ENCODE measurements around the gene SOX5. TPM values are rescaled to one million over a fixed set of nuclear protein-coding genes. Genes with fewer than 3 reads are reported as not detected.

SOX5 gene
- total and polyA plus RNA-seq, 2 experiments from 2014 or later, result 14.8 to 26.4 TPM

DNA sequence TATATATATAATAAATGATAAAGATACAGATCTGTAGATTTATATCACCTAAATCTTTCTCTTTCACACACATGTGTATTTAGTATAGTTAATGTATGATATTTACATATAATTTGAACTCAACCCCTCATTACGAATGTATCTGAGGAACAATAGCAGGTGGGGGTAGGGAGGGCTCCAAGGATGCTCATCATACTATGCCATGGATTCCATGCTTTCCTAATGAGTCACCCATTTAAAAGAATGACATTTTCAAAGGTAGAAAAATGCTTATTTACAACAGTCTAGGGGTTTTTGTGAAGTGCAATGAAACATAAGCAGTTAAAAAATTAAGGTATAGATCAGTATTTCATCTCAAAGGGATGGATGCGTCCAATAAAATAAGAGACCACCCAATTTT is 181.6 kb downstream of the SOX5 start:
- no peak for TF ChIP-seq EZH2 (IDR thresholded peaks at IDR 0.05; ENCODE audit: borderline replicate concordance)
- no peak for TF ChIP-seq EZH2phosphoT487 (IDR thresholded peaks at IDR 0.05; ENCODE audit: low read depth, severe bottlenecking, unreplicated experiment)
- TF ChIP-seq, protein P1, sequence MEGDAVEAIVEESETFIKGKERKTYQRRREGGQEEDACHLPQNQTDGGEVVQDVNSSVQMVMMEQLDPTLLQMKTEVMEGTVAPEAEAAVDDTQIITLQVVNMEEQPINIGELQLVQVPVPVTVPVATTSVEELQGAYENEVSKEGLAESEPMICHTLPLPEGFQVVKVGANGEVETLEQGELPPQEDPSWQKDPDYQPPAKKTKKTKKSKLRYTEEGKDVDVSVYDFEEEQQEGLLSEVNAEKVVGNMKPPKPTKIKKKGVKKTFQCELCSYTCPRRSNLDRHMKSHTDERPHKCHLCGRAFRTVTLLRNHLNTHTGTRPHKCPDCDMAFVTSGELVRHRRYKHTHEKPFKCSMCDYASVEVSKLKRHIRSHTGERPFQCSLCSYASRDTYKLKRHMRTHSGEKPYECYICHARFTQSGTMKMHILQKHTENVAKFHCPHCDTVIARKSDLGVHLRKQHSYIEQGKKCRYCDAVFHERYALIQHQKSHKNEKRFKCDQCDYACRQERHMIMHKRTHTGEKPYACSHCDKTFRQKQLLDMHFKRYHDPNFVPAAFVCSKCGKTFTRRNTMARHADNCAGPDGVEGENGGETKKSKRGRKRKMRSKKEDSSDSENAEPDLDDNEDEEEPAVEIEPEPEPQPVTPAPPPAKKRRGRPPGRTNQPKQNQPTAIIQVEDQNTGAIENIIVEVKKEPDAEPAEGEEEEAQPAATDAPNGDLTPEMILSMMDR (IDR thresholded peaks at IDR 0.05; ENCODE audit: poor library complexity), result no peak
- no peaks in the 10 kb centered on the region for H3K27me3 ChIP-seq
- H3K4me1 ChIP-seq (ENCODE audit: insufficient read depth), result no peaks in the 10 kb centered on the region
- no peaks in the 10 kb centered on the region for H3K79me2 ChIP-seq
- DNase-seq (ENCODE audit: low spot score), result no peak
- H3K4me3 ChIP-seq, result no peak overlapping the region
- no peaks in the 10 kb centered on the region for H4K20me1 ChIP-seq (ENCODE audit: insufficient read depth, poor library complexity, severe bottlenecking)
- no peak overlapping the region for H3K4me2 ChIP-seq
- H3K36me3 ChIP-seq (replicated peaks; ENCODE audit: insufficient read depth, low read depth), result no peaks in the 10 kb centered on the region
- no peak overlapping the region for H3K27ac ChIP-seq
- no peaks in the 10 kb centered on the region for H3K9me3 ChIP-seq (ENCODE audit: low read depth)
- WGBS (ENCODE audit: low lambda C conversion rate, missing lambda C conversion rate), result 83% methylated on average over 2 of the region's 2 CpGs
- no peak overlapping the region for H2AFZ ChIP-seq
- H3K9me2 ChIP-seq (replicated peaks; ENCODE audit: insufficient read depth), result no peaks in the 10 kb centered on the region

DNA sequence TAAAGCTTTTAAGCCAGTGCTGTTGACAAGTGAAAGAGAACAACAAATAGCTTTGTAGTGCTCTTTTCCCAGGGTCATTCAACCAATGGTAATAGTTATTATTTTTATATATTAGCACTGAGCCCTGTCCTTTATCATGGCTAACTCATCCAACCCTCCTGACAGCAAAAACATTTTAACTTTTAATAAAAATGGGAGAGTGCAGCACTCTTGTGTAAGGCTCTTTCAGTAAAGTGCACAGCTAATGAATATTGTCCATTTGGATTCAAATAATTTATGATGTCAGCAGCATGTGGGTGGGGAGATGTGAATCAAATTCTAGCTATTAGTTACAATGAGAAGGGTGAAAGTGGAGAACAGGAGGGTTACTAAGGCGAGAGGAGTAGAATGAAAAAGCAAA is 185.7 kb downstream of the SOX5 start:
- no peak overlapping the region for H2AFZ ChIP-seq
- no peak overlapping the region for H3K4me2 ChIP-seq
- H4K20me1 ChIP-seq (ENCODE audit: insufficient read depth, poor library complexity, severe bottlenecking), result no peaks in the 10 kb centered on the region
- DNase-seq (ENCODE audit: low spot score), result no peak
- H3K27me3 ChIP-seq, result no peaks in the 10 kb centered on the region
- H3K4me1 ChIP-seq (ENCODE audit: insufficient read depth), result no peaks in the 10 kb centered on the region
- 92% methylated on average over 1 of the region's 1 CpG for WGBS (ENCODE audit: low lambda C conversion rate, missing lambda C conversion rate)
- H3K9me3 ChIP-seq (ENCODE audit: low read depth), result no peaks in the 10 kb centered on the region
- H3K9me2 ChIP-seq (replicated peaks; ENCODE audit: insufficient read depth), result no peaks in the 10 kb centered on the region
- no peaks in the 10 kb centered on the region for H3K79me2 ChIP-seq
- TF ChIP-seq EZH2phosphoT487 (IDR thresholded peaks at IDR 0.05; ENCODE audit: low read depth, severe bottlenecking, unreplicated experiment) (no peak), EZH2 (IDR thresholded peaks at IDR 0.05; ENCODE audit: borderline replicate concordance) (no peak)
- TF ChIP-seq, protein P1 (IDR thresholded peaks at IDR 0.05; ENCODE audit: poor library complexity), result no peak
- no peak overlapping the region for H3K27ac ChIP-seq
- no peak overlapping the region for H3K4me3 ChIP-seq
- no peaks in the 10 kb centered on the region for H3K36me3 ChIP-seq (replicated peaks; ENCODE audit: insufficient read depth, low read depth)

DNA sequence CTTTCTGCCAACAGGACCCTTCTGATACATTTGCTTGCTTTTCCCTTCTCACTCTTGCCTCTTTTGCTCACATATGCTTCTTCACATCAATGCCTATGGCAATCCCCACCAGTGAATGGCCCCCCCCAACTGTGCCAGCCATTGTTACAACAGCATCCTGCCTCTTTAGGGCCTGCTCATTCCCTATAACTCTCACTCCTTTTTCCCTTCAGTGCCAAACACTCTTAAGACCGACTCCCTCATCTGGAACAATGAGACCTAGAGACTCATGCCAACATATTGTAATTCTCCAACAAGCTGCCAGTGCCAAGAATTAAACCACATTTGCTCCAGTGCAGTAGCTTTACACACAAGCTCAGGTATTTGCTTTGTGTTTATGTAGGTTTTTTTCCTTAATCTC is 189.0 kb downstream of the SOX5 start:
- H3K27ac ChIP-seq, result no peak overlapping the region
- no peaks in the 10 kb centered on the region for H3K79me2 ChIP-seq
- H2AFZ ChIP-seq, result no peak overlapping the region
- H3K9me3 ChIP-seq (ENCODE audit: low read depth), result no peaks in the 10 kb centered on the region
- peaks cover 11% of the 10 kb centered on the region for H3K4me1 ChIP-seq (ENCODE audit: insufficient read depth)
- no peak overlapping the region for H3K4me2 ChIP-seq
- no peak overlapping the region for H3K4me3 ChIP-seq
- no peaks in the 10 kb centered on the region for H3K27me3 ChIP-seq
- no peaks in the 10 kb centered on the region for H4K20me1 ChIP-seq (ENCODE audit: insufficient read depth, poor library complexity, severe bottlenecking)
- H3K36me3 ChIP-seq (replicated peaks; ENCODE audit: insufficient read depth, low read depth), result no peaks in the 10 kb centered on the region
- TF ChIP-seq EZH2 (IDR thresholded peaks at IDR 0.05; ENCODE audit: borderline replicate concordance) (no peak), EZH2phosphoT487 (IDR thresholded peaks at IDR 0.05; ENCODE audit: low read depth, severe bottlenecking, unreplicated experiment) (no peak)
- TF ChIP-seq, protein P1 (IDR thresholded peaks at IDR 0.05; ENCODE audit: poor library complexity), result no peak
- no peak for DNase-seq (ENCODE audit: low spot score)
- 78% methylated on average over 1 of the region's 1 CpG for WGBS (ENCODE audit: low lambda C conversion rate, missing lambda C conversion rate)
- H3K9me2 ChIP-seq (replicated peaks; ENCODE audit: insufficient read depth), result no peaks in the 10 kb centered on the region

DNA sequence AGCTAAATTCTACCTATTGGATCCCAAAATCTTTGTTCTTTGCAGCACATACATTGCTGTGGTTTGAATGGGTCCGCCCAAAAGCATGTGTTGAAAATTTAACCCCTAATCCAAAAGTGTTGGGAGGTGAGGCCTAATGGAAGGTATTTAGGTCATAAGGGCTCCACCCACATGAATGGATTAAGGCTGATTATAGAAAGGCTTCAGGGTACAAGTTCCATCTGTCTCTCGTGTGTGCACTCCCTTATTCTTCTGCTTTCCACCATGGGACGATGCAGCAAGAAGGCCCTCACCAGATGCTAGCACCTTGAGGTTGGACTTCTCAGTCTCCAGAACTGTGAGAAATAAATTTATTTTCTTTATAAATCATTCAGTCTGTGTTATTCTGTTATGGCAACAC is 190.9 kb downstream of the SOX5 start:
- H3K79me2 ChIP-seq, result no peaks in the 10 kb centered on the region
- no peak overlapping the region for H3K4me2 ChIP-seq

More for the DNA sequence above, 190.9 kb downstream of the SOX5 start:
- WGBS (ENCODE audit: low lambda C conversion rate, missing lambda C conversion rate), result 92% methylated on average over 3 of the region's 3 CpGs
- no peak overlapping the region for H2AFZ ChIP-seq
- no peak overlapping the region for H3K4me3 ChIP-seq
- H3K36me3 ChIP-seq (replicated peaks; ENCODE audit: insufficient read depth, low read depth), result no peaks in the 10 kb centered on the region
- no peaks in the 10 kb centered on the region for H3K27me3 ChIP-seq
- H3K9me2 ChIP-seq (replicated peaks; ENCODE audit: insufficient read depth), result no peaks in the 10 kb centered on the region
- no peak overlapping the region for H3K27ac ChIP-seq
- no peak for DNase-seq (ENCODE audit: low spot score)
- no peaks in the 10 kb centered on the region for H3K9me3 ChIP-seq (ENCODE audit: low read depth)
- H3K4me1 ChIP-seq (ENCODE audit: insufficient read depth), result peaks cover 11% of the 10 kb centered on the region
- no peaks in the 10 kb centered on the region for H4K20me1 ChIP-seq (ENCODE audit: insufficient read depth, poor library complexity, severe bottlenecking)
- TF ChIP-seq EZH2phosphoT487 (IDR thresholded peaks at IDR 0.05; ENCODE audit: low read depth, severe bottlenecking, unreplicated experiment) (no peak), EZH2 (IDR thresholded peaks at IDR 0.05; ENCODE audit: borderline replicate concordance) (no peak)
- TF ChIP-seq, protein P1 (IDR thresholded peaks at IDR 0.05; ENCODE audit: poor library complexity), result no peak

Data from hepatocyte (in vitro differentiated cells).